Coronary artery (tissue), 2 donors: ENCODE data around the gene WIPF2.
"Not testable (repeated sequence)": the region's sequence is repeated elsewhere in the genome, so short reads cannot be mapped to it uniquely, and the experiment has no call there.

Experiments
- DNase-seq: peaks from one replicate; pipeline ENCODE4 v3.0.0-alpha.2; 2017; ENCODE audit warnings: low spot score
- H3K27ac ChIP-seq, 2 donors: fragments of 200-600 bp; sonication (generic); one replicate each; pipeline ENCODE4 v1.5.1; 2016 to 2019
- H3K4me3 ChIP-seq: fragments of 200-600 bp; sonication (generic); 2 replicates; pipeline ENCODE4 v1.5.1; 2016; ENCODE audit warnings: mild to moderate bottlenecking, moderate library complexity
- CTCF ChIP-seq: fragments of 200-600 bp; sonication (generic); IDR thresholded peaks from one replicate; pipeline ENCODE4 v1.5.1; 2019; ENCODE audit warnings: antibody characterized with exemption

WIPF2 gene

GRCh38 chr17:40209404-40210093 lies 9.6 kb upstream of the WIPF2 start:
- no peak for TF ChIP-seq CTCF
- no peak overlapping the region for H3K4me3 ChIP-seq
- no peak for DNase-seq
- no peak overlapping the region for H3K27ac ChIP-seq

DNA sequence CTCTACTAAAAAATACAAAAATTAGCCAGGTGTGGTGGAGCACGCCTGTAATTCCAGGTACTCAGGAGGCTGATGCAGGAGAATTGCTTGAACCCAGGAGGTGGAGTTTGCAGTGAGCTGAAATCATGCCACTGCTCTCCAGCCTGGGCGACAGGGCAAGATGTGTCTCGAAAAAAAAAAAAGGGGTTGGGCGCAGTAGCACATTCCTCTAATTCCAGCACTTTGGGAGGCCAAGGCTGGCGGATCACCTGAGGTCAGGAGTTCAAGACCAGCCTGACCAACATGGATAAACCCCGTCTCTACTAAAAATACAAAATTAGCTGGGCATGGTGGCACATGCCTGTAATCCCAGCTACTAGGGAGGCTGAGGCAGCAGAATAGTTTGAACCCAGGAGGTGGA lies 5.2 kb upstream of the WIPF2 start:
- not testable (repeated sequence) for DNase-seq, H3K4me3 ChIP-seq

GRCh38 chr17:40218006-40218739 lies 931 bp upstream of the WIPF2 start:
- DNase-seq, result no peak
- H3K4me3 ChIP-seq, result peak overlapping the region; percentile 85
- no peak for TF ChIP-seq CTCF
- H3K27ac ChIP-seq, result peak overlapping the region in 1 of 2 donors; percentile 98

More for the DNA sequence above, 5.2 kb upstream of the WIPF2 start:
- H3K27ac ChIP-seq, result not testable (repeated sequence)

DNA sequence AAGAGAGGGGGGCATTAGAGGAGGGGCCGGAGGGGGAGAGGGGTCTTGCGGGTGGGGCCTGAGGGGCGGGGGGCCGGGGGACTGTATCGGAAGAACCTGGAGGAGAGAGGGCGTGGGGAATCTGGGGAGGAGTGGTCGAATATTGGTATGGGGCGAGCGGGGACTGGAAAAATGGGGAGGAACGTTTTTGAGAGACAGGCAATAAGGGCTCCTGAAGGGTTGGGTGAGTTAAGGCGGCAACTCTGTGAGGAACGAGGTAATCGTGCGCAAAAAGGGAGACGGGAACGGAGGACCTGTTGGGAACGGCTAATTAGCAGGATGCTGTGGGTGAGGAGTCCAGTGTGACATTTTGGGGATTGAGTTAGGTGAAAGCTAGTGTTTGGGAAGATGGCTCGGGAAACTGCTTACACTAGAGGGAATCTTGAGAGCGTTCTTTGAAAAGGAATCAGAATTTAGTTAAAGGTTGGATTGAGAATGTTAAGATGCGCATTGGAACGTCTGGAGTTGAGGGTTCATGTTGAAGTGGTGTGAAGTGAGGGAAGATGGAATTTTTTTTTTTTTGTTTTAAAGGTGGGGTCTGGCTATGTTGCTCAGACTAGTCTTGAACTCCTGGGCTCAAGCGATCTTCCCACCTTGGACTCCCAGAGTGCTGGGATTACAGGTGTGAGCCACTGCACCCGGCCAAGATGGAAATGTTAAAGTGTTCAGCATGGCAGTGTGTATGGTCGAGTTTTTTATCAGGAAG lies 662 bp downstream of the WIPF2 start:
- DNase-seq, result peak; percentile 80

DNA sequence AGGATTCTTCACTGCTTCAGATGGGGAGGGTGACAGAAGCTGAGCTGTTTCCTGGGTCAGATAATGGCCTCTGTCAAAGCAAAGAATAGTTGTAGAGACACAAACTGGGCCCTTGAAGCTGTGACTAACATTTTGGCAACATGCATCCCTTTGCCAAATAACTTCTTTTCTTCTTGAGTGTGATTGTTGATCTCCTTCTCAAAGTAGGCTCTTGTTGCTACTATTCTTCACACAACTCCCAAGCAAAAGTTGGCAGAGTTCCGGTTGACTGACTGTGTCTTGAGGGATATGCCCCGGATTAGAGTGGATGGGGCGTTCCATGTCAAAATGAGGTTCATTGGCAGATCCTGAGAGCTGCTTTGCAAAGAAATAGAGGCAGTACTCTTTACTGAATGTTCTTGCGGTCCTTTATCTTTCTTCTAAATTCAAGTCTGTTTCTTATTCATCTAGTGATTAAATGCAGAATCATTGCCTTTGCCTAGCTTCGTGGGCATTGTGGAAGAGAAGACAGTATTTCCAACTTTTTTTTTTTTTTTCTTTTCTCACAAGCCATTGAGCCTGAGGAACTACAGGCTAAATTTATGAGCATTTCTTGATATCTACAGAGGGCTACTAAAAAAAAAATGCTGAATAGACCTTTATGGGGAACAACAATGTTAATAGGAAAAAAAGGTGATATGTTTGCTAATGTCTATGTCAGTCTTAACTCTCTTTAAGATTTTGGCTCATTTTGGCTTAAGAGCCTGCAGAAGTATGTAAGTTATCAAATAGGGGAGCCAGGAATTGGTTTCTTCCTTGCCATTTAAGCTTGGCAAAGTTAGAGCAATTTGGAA lies 5.8 kb downstream of the WIPF2 start:
- no peak for TF ChIP-seq CTCF
- Histone ChIP-seq H3K4me3 (no peak overlapping the region), H3K27ac (peak overlapping the region in 1 of 2 donors; percentile 69)
- DNase-seq, result no peak

More for the DNA sequence above, 662 bp downstream of the WIPF2 start:
- peak overlapping the region; percentile 85 for H3K4me3 ChIP-seq
- H3K27ac ChIP-seq, result peak overlapping the region; percentile 84 to 98
- TF ChIP-seq CTCF, result no peak

GRCh38 chr17:40229146-40229545 lies 10.0 kb downstream of the WIPF2 start:
- not testable (repeated sequence) for H3K4me3 ChIP-seq, DNase-seq, H3K27ac ChIP-seq

DNA sequence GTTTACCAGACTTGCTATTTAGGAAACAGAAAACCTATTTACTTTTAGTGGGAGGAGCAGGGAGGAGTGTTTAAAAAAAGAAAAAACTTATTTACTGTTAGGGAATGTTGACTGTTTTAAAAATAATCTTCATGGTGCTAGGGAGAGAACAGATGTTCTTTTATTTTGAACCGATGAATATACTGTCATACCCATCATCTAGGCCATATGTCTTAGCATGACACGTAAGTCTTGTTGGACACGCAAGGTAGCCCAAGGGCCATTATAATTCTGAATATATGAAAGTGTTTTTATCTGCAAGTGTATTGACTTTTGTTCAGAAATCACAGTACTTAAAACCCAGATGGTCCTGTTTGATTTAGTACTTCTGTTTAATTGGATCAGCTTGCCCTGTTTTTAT lies 11.6 kb downstream of the WIPF2 start:
- no peak for TF ChIP-seq CTCF
- no peak overlapping the region for H3K4me3 ChIP-seq
- DNase-seq, result no peak

GRCh38 chr17:40231928-40232327 lies 12.8 kb downstream of the WIPF2 start:
- not testable (repeated sequence) for DNase-seq, H3K27ac ChIP-seq, H3K4me3 ChIP-seq

More for the DNA sequence above, 11.6 kb downstream of the WIPF2 start:
- no peak overlapping the region for H3K27ac ChIP-seq
